HL-60/S4 (cell line): ENCODE results near the gene VTI1A.

Source experiments
- in situ Hi-C: fragments of 300-500 bp; cut with MboI; formaldehyde crosslinking; loops from 2 replicates; pipeline ENCODE4 v1.14.3; 2022; ENCODE audit warnings: low sequenced_read_pairs

The VTI1A gene

DNA sequence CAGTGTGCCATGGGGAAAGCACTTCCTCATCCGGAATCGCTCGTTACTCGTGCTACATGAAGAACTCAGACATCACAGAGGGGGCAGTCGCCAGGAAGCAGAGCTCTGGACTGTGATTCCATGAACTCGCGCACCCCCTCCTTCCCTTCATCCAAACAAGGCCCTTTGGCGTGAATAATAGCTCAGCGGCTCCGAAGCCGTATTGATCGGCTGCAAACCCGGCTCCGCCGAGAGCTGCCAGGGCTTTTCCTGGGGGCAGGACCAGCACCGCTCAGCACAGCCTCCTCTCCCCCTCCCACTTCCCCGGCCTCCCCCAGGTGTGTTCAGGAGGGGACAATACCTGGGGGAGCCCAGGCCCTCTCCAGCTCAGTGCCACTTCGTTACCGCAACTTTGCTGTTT lies 374.0 kb downstream of the VTI1A start:
- in situ Hi-C loops, result no loop called here

DNA sequence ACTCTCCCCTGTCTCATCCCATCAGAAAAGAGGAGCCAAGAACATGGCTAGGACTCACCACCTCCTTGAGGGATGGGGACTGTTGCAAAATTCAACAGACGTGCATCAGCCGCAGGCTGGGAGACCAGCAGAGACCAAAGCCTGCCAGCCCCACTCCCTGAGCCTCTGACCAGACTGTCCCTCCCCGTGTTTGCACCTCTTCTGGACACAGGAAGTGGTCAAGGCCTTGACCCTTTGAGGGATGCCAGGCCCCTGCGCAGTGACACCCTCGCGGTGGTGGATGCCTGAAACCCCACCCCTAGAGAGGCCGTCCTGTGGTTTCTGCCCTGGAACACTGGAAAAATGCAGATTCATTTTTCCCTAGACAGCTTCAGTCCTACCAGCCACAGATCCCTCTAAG lies 374.6 kb downstream of the VTI1A start:
- in situ Hi-C loops, result no loop called here

GRCh38 chr10:112823007-112823406 lies 376.0 kb downstream of the VTI1A start:
- in situ Hi-C loops, result no loop called here

GRCh38 chr10:112823604-112824003 lies 376.6 kb downstream of the VTI1A start:
- in situ Hi-C loops, result no loop called here

DNA sequence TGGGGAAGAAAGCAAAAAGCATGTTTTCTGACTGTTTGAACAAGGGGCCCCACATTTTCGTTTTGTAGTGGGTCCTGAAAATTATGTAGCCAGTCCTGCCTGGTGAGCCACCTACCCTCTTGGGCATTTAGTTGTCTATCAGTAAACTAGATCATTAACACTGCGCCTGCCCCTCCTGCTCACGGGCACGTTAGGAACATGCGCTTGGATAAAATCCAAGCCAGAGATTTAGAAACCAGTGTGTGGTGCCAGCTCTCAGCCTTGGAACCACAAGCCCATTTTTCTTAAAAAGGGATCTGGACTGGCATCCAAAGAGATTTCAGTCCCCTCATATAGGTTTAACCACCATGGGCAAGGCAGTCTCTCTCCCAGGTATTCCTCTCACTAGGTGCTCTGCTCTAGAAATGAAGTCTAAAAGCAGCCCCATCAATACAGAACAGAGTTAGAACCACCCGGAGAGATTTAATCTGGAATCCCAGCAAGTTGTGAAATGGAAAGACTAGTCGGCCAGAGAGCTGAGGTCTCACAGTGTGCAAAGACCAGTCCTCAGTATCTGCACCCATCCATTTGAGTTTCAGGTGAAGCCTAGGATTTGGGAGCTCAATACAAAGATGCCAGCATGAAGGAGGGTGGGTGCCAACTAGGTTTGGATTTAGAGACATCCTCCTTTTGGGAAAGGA lies 379.1 kb downstream of the VTI1A start:
- in situ Hi-C loops, result no loop called here

GRCh38 chr10:112827086-112827485 lies 380.1 kb downstream of the VTI1A start:
- in situ Hi-C loops, result no loop called here

GRCh38 chr10:112827951-112828350 lies 380.9 kb downstream of the VTI1A start:
- in situ Hi-C loops, result no loop called here

GRCh38 chr10:112831859-112832258 lies 384.8 kb downstream of the VTI1A start:
- in situ Hi-C loops, result no loop called here

DNA sequence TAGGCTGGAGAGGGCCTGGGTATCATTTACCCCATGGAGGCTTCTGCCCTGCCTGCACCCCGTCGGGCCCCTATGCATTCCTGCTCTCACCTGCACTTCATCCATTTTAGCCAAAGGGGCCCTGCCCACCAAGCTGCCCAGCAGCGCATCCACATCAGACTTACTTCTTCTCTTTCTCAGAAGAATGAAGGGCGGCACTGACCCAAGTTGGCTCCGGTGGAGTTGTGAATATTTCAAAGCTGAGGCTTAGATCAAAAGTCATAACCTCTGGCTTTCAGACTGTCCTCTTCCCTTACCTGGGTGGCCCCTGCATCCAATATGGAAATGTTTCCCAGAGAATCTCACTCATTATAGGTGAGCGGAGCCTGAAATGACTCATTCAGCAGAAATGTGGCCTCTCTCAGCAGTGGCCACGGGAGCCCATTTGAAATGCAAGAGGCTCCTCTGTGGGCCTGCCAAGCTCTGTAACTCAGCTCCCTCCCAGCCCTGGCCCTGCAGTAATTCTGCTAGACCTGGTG lies 385.4 kb downstream of the VTI1A start:
- in situ Hi-C loops, result no loop called here

DNA sequence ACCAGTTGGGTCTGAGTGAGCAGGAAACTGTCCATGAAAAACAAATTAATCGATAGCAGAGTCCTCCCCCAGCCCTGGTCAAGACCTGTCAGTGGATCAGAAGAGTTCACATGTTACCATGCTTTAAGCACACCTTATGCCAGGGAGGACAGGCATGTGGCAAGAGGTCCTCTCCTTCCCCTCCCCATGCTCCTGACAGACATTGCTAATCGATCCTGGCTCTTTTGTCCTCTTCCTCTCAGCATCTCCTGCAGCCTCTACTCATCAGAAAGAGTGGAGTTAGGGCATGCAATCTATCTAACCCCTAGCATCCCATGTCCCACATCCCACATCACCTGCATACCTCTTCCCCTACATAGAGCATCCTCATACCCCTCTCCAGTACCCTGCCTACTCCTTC lies 385.9 kb downstream of the VTI1A start:
- in situ Hi-C loops, result no loop called here

DNA sequence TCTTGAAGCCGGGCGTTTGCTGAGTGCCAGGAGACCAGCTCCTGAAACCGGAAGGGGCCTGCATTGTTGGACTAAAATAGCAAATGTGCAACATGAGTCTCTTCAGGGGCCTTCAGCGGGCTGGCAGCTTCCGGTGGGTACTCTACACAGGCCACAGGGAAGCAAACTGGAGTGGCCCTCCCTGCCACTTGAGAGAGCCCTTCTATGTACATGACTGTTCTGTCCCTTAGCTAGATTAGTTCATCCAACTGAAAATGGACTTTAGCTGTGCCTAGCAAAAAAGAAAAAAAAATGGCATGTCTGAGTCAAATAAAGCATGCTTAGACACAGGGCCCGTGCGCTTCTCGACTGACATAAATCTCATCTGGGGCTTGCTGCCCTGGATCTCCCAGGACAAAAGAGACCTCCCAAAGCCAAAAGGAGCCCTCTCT lies 387.8 kb downstream of the VTI1A start:
- in situ Hi-C loops, result no loop called here

DNA sequence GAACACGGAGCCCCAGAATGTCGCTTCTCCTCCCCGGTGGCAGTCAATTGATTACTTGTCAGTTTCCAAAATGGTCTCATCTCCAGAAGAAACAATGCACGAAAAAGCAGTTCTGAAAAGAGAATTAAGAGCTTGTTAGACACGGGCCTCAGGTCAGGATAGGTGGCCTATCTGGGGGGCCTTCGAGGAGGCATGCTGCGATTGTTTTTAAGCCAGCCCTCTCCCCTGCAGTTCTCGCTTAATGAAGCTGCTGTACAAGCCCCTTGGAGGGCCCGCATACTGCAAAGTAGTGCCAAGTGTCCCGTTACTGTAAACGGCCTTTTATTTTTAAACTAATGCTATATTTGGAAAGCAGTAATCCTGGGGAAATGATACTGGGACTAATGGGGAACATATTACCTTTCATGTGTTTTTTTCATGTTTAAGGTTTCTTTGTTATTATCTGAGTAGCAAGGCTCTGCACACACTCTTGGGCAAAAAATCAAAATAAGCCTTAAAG lies 388.3 kb downstream of the VTI1A start:
- in situ Hi-C loops, result no loop called here

DNA sequence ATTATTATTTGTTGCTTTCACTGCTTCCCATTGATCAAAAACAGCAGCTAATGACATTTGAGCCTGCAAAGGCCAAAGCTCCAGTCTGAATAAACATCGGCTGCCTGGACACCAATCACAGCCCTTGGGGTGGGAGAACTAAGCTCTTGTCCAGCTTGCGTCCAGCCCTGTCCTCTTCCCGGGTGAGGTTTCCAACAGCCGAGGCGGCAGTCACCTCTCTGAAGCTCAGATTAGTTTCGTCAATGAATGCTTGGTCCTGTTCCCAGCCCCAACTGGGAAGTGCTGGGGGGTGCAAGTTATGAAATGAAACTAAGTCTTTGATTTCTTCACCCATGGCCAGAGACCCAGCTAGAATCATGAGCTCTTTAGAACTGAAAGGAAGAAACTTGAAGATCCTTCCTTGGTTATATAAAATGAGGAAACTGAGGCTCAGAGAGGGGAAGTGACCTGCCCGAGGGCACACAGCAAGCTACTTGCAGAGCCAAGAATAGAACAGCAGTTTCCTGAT lies 389.0 kb downstream of the VTI1A start:
- in situ Hi-C loops, result no loop called here

DNA sequence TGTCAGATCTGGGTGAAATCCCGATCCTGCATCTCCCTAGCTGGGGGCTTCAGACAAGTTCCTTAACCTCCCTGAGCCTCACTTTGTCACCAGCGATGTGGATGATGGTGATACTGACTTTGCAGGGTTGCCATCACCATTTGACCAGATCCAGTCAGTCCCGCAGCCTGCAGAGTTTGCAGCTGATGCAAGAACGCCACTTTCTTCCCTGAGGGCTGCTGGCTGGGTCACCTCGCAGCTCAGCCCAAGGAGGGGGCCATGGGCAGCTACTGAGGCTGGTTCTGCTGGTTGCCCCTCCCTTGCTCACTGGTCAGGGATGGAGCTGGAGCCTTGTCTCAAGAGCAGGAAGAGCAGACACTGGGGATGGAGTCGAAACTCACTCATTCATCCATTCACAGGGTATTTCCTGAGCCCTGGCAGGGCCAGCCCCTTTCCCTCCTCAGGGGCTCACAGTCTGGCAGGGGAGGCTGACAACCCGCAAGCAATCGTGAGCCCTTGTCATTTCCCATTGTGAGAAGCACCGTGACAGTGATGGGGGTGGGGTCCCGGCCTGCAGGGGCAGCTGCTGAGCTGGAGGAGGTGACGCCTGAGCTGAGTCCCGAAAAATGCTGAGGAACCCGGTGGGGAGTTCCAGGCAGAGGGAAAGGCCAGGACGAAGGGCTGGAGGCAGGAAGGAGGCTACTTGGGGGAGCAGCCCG lies 391.9 kb downstream of the VTI1A start:
- in situ Hi-C loops, result no loop called here

DNA sequence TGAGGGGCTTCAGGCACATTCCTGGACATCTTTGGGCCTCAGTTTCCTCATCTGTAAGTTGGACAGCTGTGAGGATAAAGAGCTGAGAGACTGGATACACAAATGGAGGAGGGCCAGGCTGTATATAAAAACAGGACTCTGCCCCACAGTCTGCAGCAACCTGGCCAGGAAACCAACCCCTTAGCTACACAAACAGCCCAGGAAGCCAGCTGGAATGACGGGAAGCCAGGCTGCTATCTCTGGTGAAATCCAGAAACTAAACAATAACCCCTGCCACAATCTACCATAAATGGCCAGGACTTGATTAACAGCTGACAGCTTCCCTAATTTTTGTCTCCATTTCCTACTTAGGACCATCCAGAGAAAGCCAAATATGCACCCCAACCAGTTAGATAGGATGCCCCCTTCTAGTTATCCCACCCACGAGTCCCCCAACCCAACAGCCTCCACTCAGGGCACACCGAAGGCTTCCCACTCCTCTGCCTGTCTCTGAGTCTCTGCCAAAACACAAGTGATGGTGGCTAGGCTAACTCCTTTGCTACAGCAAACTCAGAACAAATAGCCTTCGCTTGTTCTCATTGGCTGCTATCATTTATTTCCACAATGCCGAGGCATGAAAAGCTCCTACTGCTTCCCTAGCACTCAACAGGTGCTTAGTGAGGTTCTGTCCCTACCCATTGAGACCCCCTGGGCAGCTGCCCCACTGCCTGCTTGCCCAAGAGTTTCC lies 393.1 kb downstream of the VTI1A start:
- in situ Hi-C loops, result no loop called here

DNA sequence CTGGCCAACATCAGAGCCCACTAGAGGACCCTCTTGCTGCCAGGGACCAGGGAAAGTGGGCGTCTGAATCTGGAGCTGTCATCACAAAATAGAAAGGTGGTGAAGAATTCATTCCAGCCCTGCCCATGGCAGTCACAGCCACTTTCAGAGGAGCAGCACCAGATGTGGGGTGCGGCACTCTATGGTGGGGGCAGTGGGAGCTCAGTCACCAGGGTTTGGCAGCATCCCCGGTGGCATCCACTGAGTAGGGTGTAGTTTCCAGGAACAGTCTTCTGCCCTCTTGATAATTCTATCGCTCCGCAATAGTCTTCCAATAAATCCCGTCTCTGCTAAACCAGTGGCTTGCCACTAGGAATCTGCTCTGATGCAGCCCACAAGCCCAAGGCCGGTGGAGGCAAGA lies 394.5 kb downstream of the VTI1A start:
- in situ Hi-C loops, result no loop called here

- in situ Hi-C loops, result no loop called here
Measured at GRCh38 chr10:112842832-112843360, 395.9 kb downstream of the VTI1A start.

- in situ Hi-C loops, result no loop called here
Measured at GRCh38 chr10:112843623-112844022, 396.6 kb downstream of the VTI1A start.

DNA sequence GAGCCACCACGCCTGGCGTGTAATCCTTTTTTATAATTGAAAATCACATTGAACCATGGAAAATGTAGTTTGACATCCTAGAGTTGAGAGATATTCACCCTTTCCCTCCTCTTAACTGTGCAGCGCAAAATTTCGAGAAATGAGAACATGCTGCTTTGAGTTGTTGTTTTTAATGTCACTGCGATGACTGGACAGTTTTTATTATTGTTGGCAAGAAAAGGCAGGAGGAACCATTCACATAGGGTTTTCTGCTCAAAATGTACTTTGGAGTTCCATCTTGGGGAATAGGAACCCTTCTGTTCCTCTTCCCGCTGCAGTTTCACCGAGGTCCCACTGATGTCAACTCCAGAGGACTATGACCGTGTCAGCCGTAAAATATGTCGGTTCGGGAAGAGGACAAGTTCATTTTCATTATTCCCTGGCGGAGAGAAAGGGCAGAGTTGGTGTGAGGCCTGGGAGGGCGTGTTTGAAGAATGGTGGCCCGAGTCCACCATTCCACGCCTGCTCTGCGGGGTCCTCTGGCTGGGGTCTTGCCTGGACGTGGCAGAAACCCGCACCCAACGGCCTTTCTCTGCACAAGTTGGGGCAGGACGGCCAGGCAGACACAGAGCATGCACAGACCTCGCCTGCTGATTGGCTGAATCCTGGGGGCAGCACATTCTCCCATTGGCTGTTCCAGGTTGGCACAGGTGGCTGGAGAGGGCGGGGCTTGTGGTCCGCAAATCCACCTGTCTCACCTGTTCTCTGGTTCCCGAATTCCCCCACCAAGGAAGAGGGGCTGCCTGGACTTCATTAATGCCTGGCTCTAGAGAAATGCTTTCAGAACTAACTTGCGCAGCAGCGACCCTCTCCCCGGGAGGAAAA lies 397.9 kb downstream of the VTI1A start:
- in situ Hi-C loops, result no loop called here

DNA sequence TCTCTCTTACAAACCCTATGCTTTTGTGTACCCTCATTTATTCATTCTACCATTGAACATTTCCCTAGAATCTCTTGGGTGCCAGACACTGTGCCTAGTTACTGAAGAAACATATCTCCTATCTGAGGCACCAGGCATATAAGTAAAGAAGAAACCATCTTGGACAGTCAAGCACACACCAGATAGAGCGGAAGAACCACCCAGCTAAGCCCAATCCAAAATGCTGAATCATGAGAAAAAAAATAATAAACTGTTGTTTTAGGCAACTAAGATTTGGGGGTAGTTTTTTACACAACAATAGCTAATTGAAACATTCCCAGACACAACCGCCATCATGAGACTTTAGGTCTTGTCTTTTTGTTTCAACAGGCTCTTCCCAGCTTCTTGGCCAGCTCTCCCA lies 400.8 kb downstream of the VTI1A start:
- in situ Hi-C loops, result no loop called here
